Activated CD8-positive, alpha-beta memory T cell treated with anti-CD3 and anti-CD28 coated beads, Interleukin-2, amount 10 ng/mL, durations not matched to agents 7 days and 5 days (primary cell): Measurements from ENCODE around the gene ARL17A. TPM values are rescaled to one million over a fixed set of nuclear protein-coding genes. Genes with fewer than 3 reads are reported as not detected.
"Not testable (repeated sequence)": the region's sequence is repeated elsewhere in the genome, so short reads cannot be mapped to it uniquely, and the experiment has no call there.

Experiments
- ATAC-seq: fragments of 150-1000 bp; cut with Tn5 transposase; one replicate; pipeline ENCODE4 v1.10.0; 2021; ENCODE audit warnings: moderate library complexity
- CTCF ChIA-PET: fragments of 350-600 bp; sonication (Branson Sonifier 250); formaldehyde crosslinking; loops from one replicate; lab custom pipeline; 2021; ENCODE audit warnings: antibody characterized with exemption; lab: Charles Lee
- DNase-seq: peaks from one replicate; pipeline ENCODE4 v3.0.0-alpha.2; 2020
- H3K27ac Mint-ChIP-seq: one replicate; pipeline ENCODE4 v1.8.0; 2021; ENCODE audit warnings: mild to moderate bottlenecking, mixed read lengths
- H3K27me3 Mint-ChIP-seq: one replicate; pipeline ENCODE4 v1.8.0; 2021; ENCODE audit warnings: mixed read lengths
- H3K36me3 Mint-ChIP-seq: one replicate; pipeline ENCODE4 v1.8.0; 2021; ENCODE audit warnings: mild to moderate bottlenecking, mixed read lengths
- H3K4me1 Mint-ChIP-seq: one replicate; pipeline ENCODE4 v1.8.0; 2021; ENCODE audit warnings: mixed read lengths
- H3K4me3 Mint-ChIP-seq: one replicate; pipeline ENCODE4 v1.8.0; 2021; ENCODE audit warnings: mild to moderate bottlenecking, moderate library complexity, mixed read lengths
- H3K9me3 Mint-ChIP-seq: one replicate; pipeline ENCODE4 v1.8.0; 2022; ENCODE audit warnings: low read depth, mixed read lengths
- total RNA-seq, 2 experiments: library from RNA; stranded (reverse); gene quantifications; one replicate each; pipeline ENCODE4 v1.2.3, GENCODE V29; 2021

Gene ARL17A
- total RNA-seq, 2 experiments from 2014 or later: 16.8 to 19.9 TPM

GRCh38 chr17:46492021-46492420, 87.5 kb downstream of the ARL17A start:
- CTCF ChIA-PET, H3K4me1 Mint-ChIP-seq, H3K9me3 Mint-ChIP-seq, H3K36me3 Mint-ChIP-seq, H3K4me3 Mint-ChIP-seq, H3K27me3 Mint-ChIP-seq, ATAC-seq, DNase-seq, H3K27ac Mint-ChIP-seq: not testable (repeated sequence)

GRCh38 chr17:46481310-46481709, 98.2 kb downstream of the ARL17A start:
- ATAC-seq, H3K27me3 Mint-ChIP-seq, DNase-seq, CTCF ChIA-PET, H3K27ac Mint-ChIP-seq, H3K4me3 Mint-ChIP-seq, H3K9me3 Mint-ChIP-seq, H3K4me1 Mint-ChIP-seq, H3K36me3 Mint-ChIP-seq: not testable (repeated sequence)

GRCh38 chr17:46478823-46479222, 100.7 kb downstream of the ARL17A start:
- H3K4me3 Mint-ChIP-seq, H3K27ac Mint-ChIP-seq, CTCF ChIA-PET, H3K36me3 Mint-ChIP-seq, ATAC-seq, DNase-seq, H3K9me3 Mint-ChIP-seq, H3K27me3 Mint-ChIP-seq, H3K4me1 Mint-ChIP-seq: not testable (repeated sequence)

DNA sequence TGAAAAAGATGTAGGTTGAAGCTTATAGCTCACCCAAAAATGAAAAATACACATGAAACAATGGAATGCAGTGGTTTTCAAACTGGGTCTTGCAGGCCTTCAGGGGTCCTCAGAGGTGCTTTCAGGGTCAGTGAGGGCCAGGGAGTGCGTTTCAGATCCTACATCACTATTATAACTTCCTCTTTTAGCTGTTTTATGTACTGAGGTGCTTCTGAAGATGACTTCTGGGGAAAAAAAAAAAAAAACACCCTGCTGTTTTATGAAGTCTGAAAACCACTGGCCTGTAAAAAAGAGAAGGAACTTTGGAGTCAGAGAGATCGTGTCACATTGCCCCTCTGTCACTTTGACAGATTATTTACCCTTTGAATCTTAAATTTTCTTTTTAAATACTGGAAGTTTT, 103.9 kb downstream of the ARL17A start:
- DNase-seq, H3K4me1 Mint-ChIP-seq, H3K9me3 Mint-ChIP-seq, H3K27ac Mint-ChIP-seq, H3K27me3 Mint-ChIP-seq, H3K36me3 Mint-ChIP-seq, H3K4me3 Mint-ChIP-seq, CTCF ChIA-PET, ATAC-seq: not testable (repeated sequence)

DNA sequence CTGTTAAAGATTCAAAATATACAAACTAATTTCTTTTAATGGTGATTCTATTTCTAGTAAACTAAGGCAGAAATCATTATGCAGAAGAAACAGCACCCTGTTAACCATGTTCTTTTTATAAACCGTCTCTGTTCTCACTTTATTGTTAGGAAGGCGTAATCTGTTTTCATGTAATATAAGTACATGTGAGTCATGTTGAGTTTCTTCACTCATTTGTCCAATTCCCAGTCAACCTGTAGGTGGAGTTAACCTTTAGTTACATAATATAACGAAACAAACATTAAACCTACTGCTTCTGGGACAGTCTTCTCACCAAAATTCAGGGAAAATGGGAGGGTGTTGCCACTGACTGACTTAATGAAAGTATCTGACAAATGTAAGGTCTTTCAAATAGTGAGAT, 105.0 kb downstream of the ARL17A start:
- H3K27me3 Mint-ChIP-seq, H3K9me3 Mint-ChIP-seq, ATAC-seq, H3K27ac Mint-ChIP-seq, H3K4me1 Mint-ChIP-seq, H3K36me3 Mint-ChIP-seq, DNase-seq, CTCF ChIA-PET, H3K4me3 Mint-ChIP-seq: not testable (repeated sequence)

DNA sequence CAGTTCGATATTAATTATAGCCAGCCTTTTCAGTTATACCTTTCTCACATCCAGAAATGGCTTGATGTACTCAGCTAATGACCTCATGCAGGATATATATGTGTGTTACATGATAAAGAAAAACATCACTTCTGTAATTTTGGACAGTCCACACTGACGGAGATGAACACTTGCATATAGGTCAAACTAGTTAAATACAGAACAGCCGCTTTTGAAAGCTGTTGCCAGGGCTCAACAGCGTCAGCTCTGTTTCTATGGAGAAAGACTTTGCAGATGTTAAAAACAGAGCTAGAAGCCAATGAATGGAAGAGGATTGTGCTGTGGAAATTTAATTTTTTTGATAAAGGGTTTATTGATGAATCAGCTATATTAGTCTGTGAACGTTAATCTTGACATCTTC, 111.9 kb downstream of the ARL17A start:
- H3K36me3 Mint-ChIP-seq, H3K9me3 Mint-ChIP-seq, ATAC-seq, H3K27ac Mint-ChIP-seq, DNase-seq, H3K4me1 Mint-ChIP-seq, H3K27me3 Mint-ChIP-seq, H3K4me3 Mint-ChIP-seq, CTCF ChIA-PET: not testable (repeated sequence)

Other genes starting within 250 kb of the ARL17A start
- gene ARL17B, start 217.9 kb downstream of the ARL17A start, total RNA-seq: 10 to 100 TPM; 23.0 to 28.2 TPM
- 10 to 100 TPM; 13.0 to 20.9 TPM for gene LRRC37A2, start 67.2 kb downstream of the ARL17A start, total RNA-seq
- 10 to 100 TPM; 44.2 to 50.0 TPM for gene NSF, start 11.0 kb upstream of the ARL17A start, total RNA-seq
- gene WNT3, start 239.0 kb upstream of the ARL17A start, total RNA-seq: not detected